ENCODE results near the gene CNTNAP2. TPM values are rescaled to one million over a fixed set of nuclear protein-coding genes. Genes with fewer than 3 reads are reported as not detected.

CNTNAP2 gene
- total RNA-seq, 2 experiments from 2014 or later = not detected

- POLR2A ChIA-PET = no interaction called here
- no peak for ATAC-seq (ENCODE audit: low read depth)
- no peaks in the 10 kb centered on the region for H3K27me3 Mint-ChIP-seq
- H3K4me1 Mint-ChIP-seq = no peaks in the 10 kb centered on the region
- no peaks in the 10 kb centered on the region for H3K36me3 Mint-ChIP-seq
- DNase-seq = no peak
- H3K27ac Mint-ChIP-seq = no peak overlapping the region
- no peaks in the 10 kb centered on the region for H3K9me3 Mint-ChIP-seq
- no peak overlapping the region for H3K4me3 Mint-ChIP-seq
These were observed 7.1 kb downstream of the CNTNAP2 start for GRCh38 chr7:146123715-146124114.

- DNase-seq (no peak), ATAC-seq (ENCODE audit: low read depth) (no peak)
- POLR2A ChIA-PET = no interaction called here
- H3K4me3 Mint-ChIP-seq = no peak overlapping the region
- H3K27ac Mint-ChIP-seq = no peak overlapping the region
- no peaks in the 10 kb centered on the region for H3K27me3 Mint-ChIP-seq
- H3K9me3 Mint-ChIP-seq = peaks cover 1% of the 10 kb centered on the region
- no peaks in the 10 kb centered on the region for H3K4me1 Mint-ChIP-seq
- no peaks in the 10 kb centered on the region for H3K36me3 Mint-ChIP-seq
These were observed 10.3 kb downstream of the CNTNAP2 start for GRCh38 chr7:146126767-146127509.

GRCh38 chr7:146129296-146129695 is 12.7 kb downstream of the CNTNAP2 start:
- POLR2A ChIA-PET = no interaction called here
- DNase-seq (no peak), ATAC-seq (ENCODE audit: low read depth) (no peak)
- no peaks in the 10 kb centered on the region for H3K36me3 Mint-ChIP-seq
- H3K27ac Mint-ChIP-seq = no peak overlapping the region
- H3K4me1 Mint-ChIP-seq = no peaks in the 10 kb centered on the region
- no peak overlapping the region for H3K4me3 Mint-ChIP-seq
- H3K27me3 Mint-ChIP-seq = no peaks in the 10 kb centered on the region
- peaks cover 1% of the 10 kb centered on the region for H3K9me3 Mint-ChIP-seq

GRCh38 chr7:146129997-146130396 is 13.4 kb downstream of the CNTNAP2 start:
- no peak overlapping the region for H3K4me3 Mint-ChIP-seq
- no peaks in the 10 kb centered on the region for H3K27me3 Mint-ChIP-seq
- H3K27ac Mint-ChIP-seq = no peak overlapping the region
- DNase-seq (no peak), ATAC-seq (ENCODE audit: low read depth) (no peak)
- H3K4me1 Mint-ChIP-seq = no peaks in the 10 kb centered on the region
- no peaks in the 10 kb centered on the region for H3K36me3 Mint-ChIP-seq
- POLR2A ChIA-PET = no interaction called here
- peaks cover 1% of the 10 kb centered on the region for H3K9me3 Mint-ChIP-seq

GRCh38 chr7:146131701-146132100 is 15.1 kb downstream of the CNTNAP2 start:
- Mint-ChIP-seq H3K4me3 (no peak overlapping the region), H3K9me3 (peaks cover 1% of the 10 kb centered on the region), H3K27ac (no peak overlapping the region), H3K27me3 (no peaks in the 10 kb centered on the region), H3K4me1 (no peaks in the 10 kb centered on the region), H3K36me3 (no peaks in the 10 kb centered on the region)
- no peak for DNase-seq
- POLR2A ChIA-PET = no interaction called here
- no peak for ATAC-seq (ENCODE audit: low read depth)

- no peaks in the 10 kb centered on the region for H3K9me3 Mint-ChIP-seq
- no peak for DNase-seq
- H3K27me3 Mint-ChIP-seq = no peaks in the 10 kb centered on the region
- H3K36me3 Mint-ChIP-seq = no peaks in the 10 kb centered on the region
- ATAC-seq (ENCODE audit: low read depth) = no peak
- POLR2A ChIA-PET = no interaction called here
- H3K27ac Mint-ChIP-seq = no peak overlapping the region
- H3K4me3 Mint-ChIP-seq = no peak overlapping the region
- H3K4me1 Mint-ChIP-seq = no peaks in the 10 kb centered on the region
These were observed 19.8 kb downstream of the CNTNAP2 start for GRCh38 chr7:146136357-146136875.

GRCh38 chr7:146138926-146139325 is 22.3 kb downstream of the CNTNAP2 start:
- no peak for ATAC-seq (ENCODE audit: low read depth)
- POLR2A ChIA-PET = no interaction called here
- no peaks in the 10 kb centered on the region for H3K27me3 Mint-ChIP-seq
- no peak for DNase-seq
- no peak overlapping the region for H3K27ac Mint-ChIP-seq
- no peak overlapping the region for H3K4me3 Mint-ChIP-seq
- H3K4me1 Mint-ChIP-seq = no peaks in the 10 kb centered on the region
- no peaks in the 10 kb centered on the region for H3K36me3 Mint-ChIP-seq
- H3K9me3 Mint-ChIP-seq = no peaks in the 10 kb centered on the region

- no peaks in the 10 kb centered on the region for H3K9me3 Mint-ChIP-seq
- no peaks in the 10 kb centered on the region for H3K27me3 Mint-ChIP-seq
- no peak overlapping the region for H3K4me3 Mint-ChIP-seq
- no peak overlapping the region for H3K27ac Mint-ChIP-seq
- ATAC-seq (ENCODE audit: low read depth) (no peak), DNase-seq (no peak)
- POLR2A ChIA-PET = no interaction called here
- H3K4me1 Mint-ChIP-seq = no peaks in the 10 kb centered on the region
- H3K36me3 Mint-ChIP-seq = no peaks in the 10 kb centered on the region
These were observed 30.4 kb downstream of the CNTNAP2 start for GRCh38 chr7:146146831-146147486.

- ATAC-seq (ENCODE audit: low read depth) = no peak
- Mint-ChIP-seq H3K4me3 (no peak overlapping the region), H3K9me3 (peaks cover 2% of the 10 kb centered on the region), H3K4me1 (no peaks in the 10 kb centered on the region), H3K27ac (no peak overlapping the region), H3K36me3 (no peaks in the 10 kb centered on the region), H3K27me3 (no peaks in the 10 kb centered on the region)
- POLR2A ChIA-PET = no interaction called here
- DNase-seq = no peak
These were observed 33.6 kb downstream of the CNTNAP2 start for GRCh38 chr7:146150153-146150552.

- H3K36me3 Mint-ChIP-seq = no peaks in the 10 kb centered on the region
- H3K27me3 Mint-ChIP-seq = no peaks in the 10 kb centered on the region
- no peak for ATAC-seq (ENCODE audit: low read depth)
- H3K27ac Mint-ChIP-seq = no peak overlapping the region
- POLR2A ChIA-PET = no interaction called here
- no peak overlapping the region for H3K4me3 Mint-ChIP-seq
- no peak for DNase-seq
- no peaks in the 10 kb centered on the region for H3K4me1 Mint-ChIP-seq
- H3K9me3 Mint-ChIP-seq = no peaks in the 10 kb centered on the region
These were observed 55.5 kb downstream of the CNTNAP2 start for GRCh38 chr7:146172112-146172511.

GRCh38 chr7:146175716-146176115 is 59.1 kb downstream of the CNTNAP2 start:
- Mint-ChIP-seq H3K27ac (no peak overlapping the region), H3K27me3 (no peaks in the 10 kb centered on the region)
- POLR2A ChIA-PET = no interaction called here

GRCh38 chr7:146176860-146177259 is 60.3 kb downstream of the CNTNAP2 start:
- POLR2A ChIA-PET = no interaction called here

More at GRCh38 chr7:146175716-146176115, 59.1 kb downstream of the CNTNAP2 start:
- Mint-ChIP-seq H3K4me3 (no peak overlapping the region), H3K36me3 (no peaks in the 10 kb centered on the region), H3K4me1 (no peaks in the 10 kb centered on the region), H3K9me3 (no peaks in the 10 kb centered on the region)
- DNase-seq (no peak), ATAC-seq (ENCODE audit: low read depth) (no peak)

GRCh38 chr7:146177301-146177700 is 60.7 kb downstream of the CNTNAP2 start:
- Mint-ChIP-seq H3K27ac (no peak overlapping the region), H3K9me3 (no peaks in the 10 kb centered on the region), H3K4me1 (no peaks in the 10 kb centered on the region), H3K27me3 (no peaks in the 10 kb centered on the region), H3K4me3 (no peak overlapping the region), H3K36me3 (no peaks in the 10 kb centered on the region)
- ATAC-seq (ENCODE audit: low read depth) (no peak), DNase-seq (no peak)
- POLR2A ChIA-PET = no interaction called here

More at GRCh38 chr7:146176860-146177259, 60.3 kb downstream of the CNTNAP2 start:
- Mint-ChIP-seq H3K4me3 (no peak overlapping the region), H3K36me3 (no peaks in the 10 kb centered on the region), H3K4me1 (no peaks in the 10 kb centered on the region), H3K27me3 (no peaks in the 10 kb centered on the region), H3K9me3 (no peaks in the 10 kb centered on the region), H3K27ac (no peak overlapping the region)
- ATAC-seq (ENCODE audit: low read depth) (no peak), DNase-seq (no peak)

GRCh38 chr7:146185844-146186243 is 69.2 kb downstream of the CNTNAP2 start:
- H3K27ac Mint-ChIP-seq = no peak overlapping the region
- no peaks in the 10 kb centered on the region for H3K36me3 Mint-ChIP-seq
- no peaks in the 10 kb centered on the region for H3K4me1 Mint-ChIP-seq
- POLR2A ChIA-PET = no interaction called here
- H3K9me3 Mint-ChIP-seq = peaks cover 6% of the 10 kb centered on the region
- H3K27me3 Mint-ChIP-seq = no peaks in the 10 kb centered on the region
- ATAC-seq (ENCODE audit: low read depth) (no peak), DNase-seq (no peak)
- no peak overlapping the region for H3K4me3 Mint-ChIP-seq
